HepG2 (cell line): Measurements from ENCODE around the gene MAPK7. TPM values are rescaled to one million over a fixed set of nuclear protein-coding genes. Genes with fewer than 3 reads are reported as not detected.

ENCODE experiments used
- ATAC-seq: fragments of 200-7000 bp; cut with Tn5 transposase; 3 replicates; pipeline ENCODE4 v1.9.1; 2020; ENCODE audit warnings: mild to moderate bottlenecking, moderate library complexity
- BruUV-seq: library from RNA; stranded (reverse); fragments of 400-500 nt; replicated peaks from 2 replicates; lab custom pipeline; 2021; lab: Mats Ljungman, UMichigan
- CTCF ChIA-PET: fragments of 300-600 bp; formaldehyde crosslinking; extraction: SDS; loops from one replicate; lab custom pipeline; 2021; ENCODE audit warnings: low total read pairs, inconsistent platforms, low intra/inter-chr PET ratio; lab: Yijun Ruan, JAX
- POLR2A ChIA-PET: fragments of 350-600 bp; sonication (Branson Sonifier 250); formaldehyde crosslinking; loops from one replicate; lab custom pipeline; 2020; ENCODE audit warnings: antibody characterized with exemption, inconsistent platforms; lab: Yijun Ruan, JAX
- DNase-seq: peaks from one replicate; pipeline ENCODE4 v3.0.0-alpha.2; 2015; ENCODE audit warnings: low spot score
- FAIRE-seq: peaks from 3 replicates; lab custom pipeline; 2011; peaks lifted over from hg19 to GRCh38; lab: Jason Lieb, UNC
- H2AFZ ChIP-seq: one replicate; pipeline ENCODE4 v1.6.1; 2011; ENCODE audit warnings: low read length, inconsistent platforms
- H3K27ac ChIP-seq: fragments of 300-600 bp; 3 replicates; pipeline ENCODE4 v1.8.0; 2011; ENCODE audit warnings: mixed run types, mild to moderate bottlenecking, mixed read lengths, low read length, inconsistent platforms; ENCODE audit not compliant: insufficient read depth; ENCODE audit errors: extremely low read length
- H3K27me3 ChIP-seq, 2 experiments: fragments of 200-600 bp in 1 of 2; 2 replicates in 1 of 2; 3 replicates in 1 of 2; pipeline versions ENCODE4 v1.6.0 to v1.8.0; 2011; ENCODE audit warnings: low read length in 2 of 2, mild to moderate bottlenecking in 2 of 2, moderate library complexity in 2 of 2, inconsistent platforms in 1 of 2; ENCODE audit not compliant: insufficient read depth in 2 of 2, control insufficient read depth in 1 of 2
- H3K36me3 ChIP-seq, 2 experiments: fragments of 200-600 bp in 1 of 2; replicated peaks in 1 of 2; 2 replicates in 1 of 2; 3 replicates in 1 of 2; pipeline versions ENCODE4 v1.5.1 to v1.8.0; 2011; ENCODE audit warnings: low read length in 2 of 2, inconsistent platforms in 1 of 2; ENCODE audit not compliant: insufficient read depth in 2 of 2, control insufficient read depth in 1 of 2
- H3K4me1 ChIP-seq: 2 replicates; pipeline ENCODE4 v1.5.1; 2012; ENCODE audit warnings: low read length, inconsistent platforms; ENCODE audit not compliant: insufficient read depth
- H3K4me2 ChIP-seq: 2 replicates; pipeline ENCODE4 v1.6.0; 2011; ENCODE audit warnings: low read depth, low read length, inconsistent platforms
- H3K4me3 ChIP-seq, 3 experiments: fragments of 200-600 bp in 1 of 3; sonication (generic), shearing (Covaris generic) in 1 of 3; replicated peaks in 1 of 3; 2 replicates each; pipeline ENCODE4 v1.5.1; 2011 to 2016; ENCODE audit warnings: low read length in 3 of 3, inconsistent platforms in 2 of 3, low read depth in 2 of 3, mild to moderate bottlenecking in 2 of 3, control low read depth in 1 of 3, mixed read lengths in 1 of 3; ENCODE audit not compliant: insufficient read depth in 1 of 3
- H3K79me2 ChIP-seq: one replicate; pipeline ENCODE4 v1.6.1; 2011; ENCODE audit warnings: low read length, inconsistent platforms; ENCODE audit not compliant: insufficient read depth
- H3K9ac ChIP-seq: 2 replicates; pipeline ENCODE4 v1.6.0; 2011; ENCODE audit warnings: mild to moderate bottlenecking, low read depth, low read length, inconsistent platforms; ENCODE audit not compliant: insufficient read depth
- H3K9me3 ChIP-seq: 2 replicates; pipeline ENCODE4 v1.5.1; 2012; ENCODE audit warnings: mild to moderate bottlenecking, low read length
- H4K20me1 ChIP-seq: 2 replicates; pipeline ENCODE4 v1.6.0; 2011; ENCODE audit warnings: inconsistent platforms, mild to moderate bottlenecking, low read length, moderate library complexity; ENCODE audit not compliant: insufficient read depth
- MAFG ChIP-seq: sonication (generic); formaldehyde crosslinking; IDR thresholded peaks from 2 replicates; pipeline ENCODE4 v1.5.1; 2020; ENCODE audit warnings: mild to moderate bottlenecking, missing genetic modification reagents
- SNAPC2 ChIP-seq: sonication (generic); formaldehyde crosslinking; IDR thresholded peaks from 2 replicates; pipeline ENCODE4 v1.8.1; 2022; ENCODE audit warnings: mild to moderate bottlenecking, missing genetic modification reagents
- ZBTB37 ChIP-seq: sonication (generic); formaldehyde crosslinking; IDR thresholded peaks from 2 replicates; pipeline ENCODE4 v1.4.0; 2020; ENCODE audit warnings: mild to moderate bottlenecking, missing genetic modification reagents
- ZMYM3 ChIP-seq: sonication (generic); formaldehyde crosslinking; IDR thresholded peaks from 2 replicates; pipeline ENCODE4 v1.5.1; 2020; ENCODE audit warnings: mild to moderate bottlenecking, missing genetic modification reagents
- ZNF138 ChIP-seq: sonication (generic); formaldehyde crosslinking; IDR thresholded peaks from 2 replicates; pipeline ENCODE4 v1.5.0; 2020; ENCODE audit warnings: mild to moderate bottlenecking, low read depth, missing genetic modification reagents
- ZNF235 ChIP-seq: sonication (generic); formaldehyde crosslinking; IDR thresholded peaks from 2 replicates; pipeline ENCODE4 v1.8.1; 2023; ENCODE audit warnings: mild to moderate bottlenecking, missing genetic modification reagents, borderline replicate concordance
- ZNF629 ChIP-seq: sonication (generic); formaldehyde crosslinking; conservative IDR thresholded peaks from 2 replicates; pipeline ENCODE4 v1.5.0; 2020; ENCODE audit warnings: missing genetic modification reagents
- ZNF740 ChIP-seq: sonication (generic); formaldehyde crosslinking; IDR thresholded peaks from 2 replicates; pipeline ENCODE4 v1.4.0; 2020; ENCODE audit warnings: missing genetic modification reagents
- WGBS: methylation state at CpG from one replicate; pipeline ENCODE4 v1.1.6; 2017; ENCODE audit warnings: low lambda C conversion rate; 5-methylcytosine and 5-hydroxymethylcytosine counted together
- in situ Hi-C: cut with HindIII; loops from 2 replicates; pipeline ENCODE4 v1.10.0; 2017; ENCODE audit warnings: low pct_unique_long_range_greater_than_20kb; ENCODE audit not compliant: extremely low pct_ligation_motif_present
- intact Hi-C: fragments of 100-400 bp; cut with micrococcal nuclease; formaldehyde crosslinking; loops from one replicate; pipeline ENCODE4 v1.10.0; 2022; ENCODE audit not compliant: unreplicated experiment
- polyA plus RNA-seq, 8 experiments: library from polyadenylated mRNA; depleted of rRNA in 3 of 8; stranded (reverse) in 7 of 8; unstranded in 1 of 8; fragments of >200 nt; fragmentation: Illumina TruSeq in 4 of 8; extraction: Trizol in 4 of 8; gene quantifications; 2 replicates each; pipeline versions ENCODE4 v1.2.1 to v1.2.3, GENCODE V29; 2011 to 2016; ENCODE audit warnings: low read depth in 4 of 8, missing spikeins in 1 of 8, mixed read lengths in 1 of 8; ENCODE audit not compliant: insufficient read depth in 1 of 8
- total RNA-seq, 5 experiments: library from RNA; depleted of rRNA; stranded (reverse); fragments of >200 nt; fragmentation: Illumina TruSeq; extraction: Trizol; gene quantifications; 2 replicates each; pipeline ENCODE4 v1.2.3, GENCODE V29; 2016; ENCODE audit warnings: low read depth in 1 of 5
- TF ChIP-seq, protein P1 (sequence below): sonication (generic); formaldehyde crosslinking; IDR thresholded peaks from 2 replicates; pipeline ENCODE4 v1.5.1; 2020; ENCODE audit warnings: mild to moderate bottlenecking, missing genetic modification reagents, moderate library complexity
- TF ChIP-seq, protein P2 (sequence below): sonication (generic); formaldehyde crosslinking; IDR thresholded peaks from 2 replicates; pipeline ENCODE4 v1.5.0; 2020; ENCODE audit warnings: mild to moderate bottlenecking, missing genetic modification reagents, moderate library complexity

MAPK7 gene
- total and polyA plus RNA-seq, 2 of the 13 experiments (the other 11 are each of a cell fraction or from before 2014, with no cell fraction given), result 2.9 to 5.9 TPM

DNA sequence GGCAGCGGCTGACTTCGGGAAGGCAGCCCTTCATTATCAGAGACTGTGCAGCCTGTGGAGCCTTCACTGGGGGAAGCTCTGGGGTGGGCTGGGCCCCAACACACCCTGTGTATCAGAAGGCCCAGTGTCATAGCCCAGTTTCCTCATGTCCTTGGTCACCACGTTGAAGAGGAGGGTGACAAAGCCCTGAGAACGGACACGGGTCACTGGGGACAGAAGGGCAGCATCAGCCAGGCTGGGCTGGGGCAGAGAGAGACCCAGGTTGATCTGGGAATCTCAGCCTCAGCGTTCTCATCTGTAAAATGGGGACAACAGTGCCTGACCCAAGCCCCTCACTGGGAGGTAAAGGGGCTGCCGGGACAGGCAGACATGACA lies 35.1 kb upstream of the MAPK7 start:
- ChIA-PET POLR2A (no interaction called here), CTCF (no interaction called here)
- DNase-seq (no peak), FAIRE-seq (no peak), ATAC-seq (no peak)
- H3K79me2 ChIP-seq, result no peaks in the 10 kb centered on the region
- H3K4me3 ChIP-seq, result no peak overlapping the region
- no peaks in the 10 kb centered on the region for H3K36me3 ChIP-seq
- in situ Hi-C loops (no loop called here), intact Hi-C loops (no loop called here)
- no peaks in the 10 kb centered on the region for H3K9me3 ChIP-seq
- H3K4me1 ChIP-seq, result peaks cover 57% of the 10 kb centered on the region
- TF ChIP-seq SNAPC2 (CRISPR knock-in tag) (no peak), ZMYM3 (CRISPR knock-in tag) (0 out of 2 replicates have a peak, but pooled peaks have one; percentile 26), ZNF629 (CRISPR knock-in tag) (peak; percentile 93)
- WGBS, result 77% methylated on average over 3 of the region's 7 CpGs
- no peak overlapping the region for H3K4me2 ChIP-seq
- no peaks in the 10 kb centered on the region for H3K27me3 ChIP-seq
- BruUV-seq, result no TSS peak
- H3K9ac ChIP-seq, result no peak overlapping the region
- no peak overlapping the region for H3K27ac ChIP-seq
- no peak overlapping the region for H2AFZ ChIP-seq
- no peaks in the 10 kb centered on the region for H4K20me1 ChIP-seq

GRCh38 chr17:19343671-19344151 lies 34.6 kb upstream of the MAPK7 start:
- CTCF ChIA-PET, result no interaction called here
- no peak overlapping the region for H2AFZ ChIP-seq
- no peaks in the 10 kb centered on the region for H3K79me2 ChIP-seq
- H3K4me2 ChIP-seq, result no peak overlapping the region
- peaks cover 55% of the 10 kb centered on the region for H3K4me1 ChIP-seq
- H3K4me3 ChIP-seq, result no peak overlapping the region
- POLR2A ChIA-PET, result no interaction called here
- intact Hi-C loops, result no loop called here
- in situ Hi-C loops, result no loop called here
- no peak overlapping the region for H3K9ac ChIP-seq
- ATAC-seq (peak; percentile 18), DNase-seq (no peak), FAIRE-seq (no peak)
- BruUV-seq, result no TSS peak
- H3K9me3 ChIP-seq, result no peaks in the 10 kb centered on the region
- H4K20me1 ChIP-seq, result no peaks in the 10 kb centered on the region
- peak overlapping the region; percentile 20 for H3K27ac ChIP-seq
- no peaks in the 10 kb centered on the region for H3K27me3 ChIP-seq
- H3K36me3 ChIP-seq, result no peaks in the 10 kb centered on the region; a peak in 1 of 5 replicates
- 96% methylated on average over 7 of the region's 13 CpGs for WGBS
- TF ChIP-seq, protein P1, sequence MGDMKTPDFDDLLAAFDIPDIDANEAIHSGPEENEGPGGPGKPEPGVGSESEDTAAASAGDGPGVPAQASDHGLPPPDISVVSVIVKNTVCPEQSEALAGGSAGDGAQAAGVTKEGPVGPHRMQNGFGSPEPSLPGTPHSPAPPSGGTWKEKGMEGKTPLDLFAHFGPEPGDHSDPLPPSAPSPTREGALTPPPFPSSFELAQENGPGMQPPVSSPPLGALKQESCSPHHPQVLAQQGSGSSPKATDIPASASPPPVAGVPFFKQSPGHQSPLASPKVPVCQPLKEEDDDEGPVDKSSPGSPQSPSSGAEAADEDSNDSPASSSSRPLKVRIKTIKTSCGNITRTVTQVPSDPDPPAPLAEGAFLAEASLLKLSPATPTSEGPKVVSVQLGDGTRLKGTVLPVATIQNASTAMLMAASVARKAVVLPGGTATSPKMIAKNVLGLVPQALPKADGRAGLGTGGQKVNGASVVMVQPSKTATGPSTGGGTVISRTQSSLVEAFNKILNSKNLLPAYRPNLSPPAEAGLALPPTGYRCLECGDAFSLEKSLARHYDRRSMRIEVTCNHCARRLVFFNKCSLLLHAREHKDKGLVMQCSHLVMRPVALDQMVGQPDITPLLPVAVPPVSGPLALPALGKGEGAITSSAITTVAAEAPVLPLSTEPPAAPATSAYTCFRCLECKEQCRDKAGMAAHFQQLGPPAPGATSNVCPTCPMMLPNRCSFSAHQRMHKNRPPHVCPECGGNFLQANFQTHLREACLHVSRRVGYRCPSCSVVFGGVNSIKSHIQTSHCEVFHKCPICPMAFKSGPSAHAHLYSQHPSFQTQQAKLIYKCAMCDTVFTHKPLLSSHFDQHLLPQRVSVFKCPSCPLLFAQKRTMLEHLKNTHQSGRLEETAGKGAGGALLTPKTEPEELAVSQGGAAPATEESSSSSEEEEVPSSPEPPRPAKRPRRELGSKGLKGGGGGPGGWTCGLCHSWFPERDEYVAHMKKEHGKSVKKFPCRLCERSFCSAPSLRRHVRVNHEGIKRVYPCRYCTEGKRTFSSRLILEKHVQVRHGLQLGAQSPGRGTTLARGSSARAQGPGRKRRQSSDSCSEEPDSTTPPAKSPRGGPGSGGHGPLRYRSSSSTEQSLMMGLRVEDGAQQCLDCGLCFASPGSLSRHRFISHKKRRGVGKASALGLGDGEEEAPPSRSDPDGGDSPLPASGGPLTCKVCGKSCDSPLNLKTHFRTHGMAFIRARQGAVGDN (CRISPR knock-in tag), result peak; percentile 41
- TF ChIP-seq ZNF740 (CRISPR knock-in tag) (no peak), ZNF235 (CRISPR knock-in tag) (no peak), ZMYM3 (CRISPR knock-in tag) (0 out of 2 replicates have a peak, but pooled peaks have one; percentile 7), MAFG (no peak), ZNF138 (no peak), ZBTB37 (CRISPR knock-in tag) (no peak)
- TF ChIP-seq, protein P2, sequence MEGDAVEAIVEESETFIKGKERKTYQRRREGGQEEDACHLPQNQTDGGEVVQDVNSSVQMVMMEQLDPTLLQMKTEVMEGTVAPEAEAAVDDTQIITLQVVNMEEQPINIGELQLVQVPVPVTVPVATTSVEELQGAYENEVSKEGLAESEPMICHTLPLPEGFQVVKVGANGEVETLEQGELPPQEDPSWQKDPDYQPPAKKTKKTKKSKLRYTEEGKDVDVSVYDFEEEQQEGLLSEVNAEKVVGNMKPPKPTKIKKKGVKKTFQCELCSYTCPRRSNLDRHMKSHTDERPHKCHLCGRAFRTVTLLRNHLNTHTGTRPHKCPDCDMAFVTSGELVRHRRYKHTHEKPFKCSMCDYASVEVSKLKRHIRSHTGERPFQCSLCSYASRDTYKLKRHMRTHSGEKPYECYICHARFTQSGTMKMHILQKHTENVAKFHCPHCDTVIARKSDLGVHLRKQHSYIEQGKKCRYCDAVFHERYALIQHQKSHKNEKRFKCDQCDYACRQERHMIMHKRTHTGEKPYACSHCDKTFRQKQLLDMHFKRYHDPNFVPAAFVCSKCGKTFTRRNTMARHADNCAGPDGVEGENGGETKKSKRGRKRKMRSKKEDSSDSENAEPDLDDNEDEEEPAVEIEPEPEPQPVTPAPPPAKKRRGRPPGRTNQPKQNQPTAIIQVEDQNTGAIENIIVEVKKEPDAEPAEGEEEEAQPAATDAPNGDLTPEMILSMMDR, result peak; percentile 26; the same call in 1 of the 2 replicates
